Mucosa of gallbladder (tissue), 1 donor: Measurements from ENCODE around the gene ZNF462. TPM values are rescaled to one million over a fixed set of nuclear protein-coding genes. Genes with fewer than 3 reads are reported as not detected.
"Not testable (repeated sequence)": the region's sequence is repeated elsewhere in the genome, so short reads cannot be mapped to it uniquely, and the experiment has no call there.

Experiments
- DNase-seq: peaks from one replicate; pipeline ENCODE4 v3.0.0-alpha.2; 2020; ENCODE audit warnings: low spot score
- total RNA-seq: library from RNA; stranded (reverse); gene quantifications from one replicate; pipeline ENCODE4 v1.2.1, GENCODE V29; 2021
- donor health status: DM: no; HTN: no; CAD: no.

ZNF462 gene
- total RNA-seq, 1 donor from 2014 or later, result 37.1 TPM

DNA sequence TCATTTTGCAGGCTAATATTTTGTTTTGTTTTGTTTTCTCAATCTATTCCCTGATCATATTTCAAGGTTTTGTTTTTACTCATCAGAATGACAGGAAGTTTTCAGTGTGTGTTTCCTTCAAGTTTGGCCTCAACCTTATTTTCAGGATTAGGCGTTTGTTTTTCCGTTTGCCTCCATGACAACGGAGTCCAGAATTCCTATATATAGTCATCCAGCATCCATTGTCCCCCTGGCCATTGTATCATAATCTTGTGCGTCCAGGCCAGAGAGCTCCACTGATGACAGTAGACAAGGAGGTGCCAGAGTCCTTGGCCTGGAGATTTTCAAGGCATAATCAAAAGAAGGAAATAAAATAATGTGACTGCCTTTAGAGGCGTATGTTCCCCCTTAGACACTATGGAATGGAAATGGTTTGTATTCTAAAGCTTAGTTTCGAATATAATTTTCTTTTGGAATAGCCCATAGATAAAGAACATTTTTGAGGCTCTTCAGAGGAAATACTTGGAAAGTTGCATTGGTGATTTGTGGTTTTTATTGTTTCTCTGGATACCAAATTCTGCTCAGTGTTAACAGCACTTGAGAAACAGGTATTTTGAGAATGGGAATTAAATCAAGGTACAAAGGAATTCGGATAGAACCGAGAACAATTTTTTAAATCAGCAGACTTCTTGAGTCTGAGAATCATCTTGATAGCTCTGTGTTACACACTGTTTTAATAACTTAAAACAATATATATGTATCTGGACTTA lies 99.8 kb downstream of the ZNF462 start:
- no peak for DNase-seq

DNA sequence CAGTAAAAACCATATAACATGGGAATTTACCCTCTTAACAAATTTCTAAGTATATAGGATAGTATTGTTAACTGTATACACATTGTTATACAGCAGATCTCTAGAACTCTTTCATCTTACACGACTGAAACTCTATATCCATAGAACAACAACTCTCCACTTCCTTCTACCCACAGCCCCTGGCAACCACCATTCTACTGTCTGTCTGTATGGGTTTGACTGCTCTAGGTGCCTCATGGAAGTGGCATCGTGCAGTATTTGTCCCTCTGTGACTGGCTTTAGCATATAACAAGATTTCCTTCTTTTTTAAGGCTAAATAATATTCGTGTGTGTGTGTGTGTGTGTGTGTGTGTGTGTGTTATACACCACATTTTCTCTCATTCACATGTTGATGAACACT lies 100.7 kb downstream of the ZNF462 start:
- no peak for DNase-seq

DNA sequence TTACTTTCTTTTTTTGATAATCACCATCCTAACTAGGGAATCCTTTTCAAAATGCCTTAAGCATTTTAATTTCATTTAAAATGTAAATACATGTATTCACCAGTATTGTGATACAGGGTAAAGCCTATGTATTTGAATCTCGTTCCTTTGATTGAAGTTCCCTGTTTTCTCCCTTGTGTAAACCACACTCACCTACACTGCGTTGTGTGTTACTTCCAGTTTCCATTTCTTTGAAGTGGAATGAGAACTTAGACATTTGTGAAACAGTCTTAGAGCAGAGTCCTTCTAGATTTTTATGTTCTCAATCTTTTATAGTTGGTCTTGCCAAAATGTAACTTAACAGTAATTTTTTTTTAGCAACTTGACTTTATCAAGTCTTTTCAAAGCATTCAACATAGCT lies 101.4 kb downstream of the ZNF462 start:
- no peak for DNase-seq

DNA sequence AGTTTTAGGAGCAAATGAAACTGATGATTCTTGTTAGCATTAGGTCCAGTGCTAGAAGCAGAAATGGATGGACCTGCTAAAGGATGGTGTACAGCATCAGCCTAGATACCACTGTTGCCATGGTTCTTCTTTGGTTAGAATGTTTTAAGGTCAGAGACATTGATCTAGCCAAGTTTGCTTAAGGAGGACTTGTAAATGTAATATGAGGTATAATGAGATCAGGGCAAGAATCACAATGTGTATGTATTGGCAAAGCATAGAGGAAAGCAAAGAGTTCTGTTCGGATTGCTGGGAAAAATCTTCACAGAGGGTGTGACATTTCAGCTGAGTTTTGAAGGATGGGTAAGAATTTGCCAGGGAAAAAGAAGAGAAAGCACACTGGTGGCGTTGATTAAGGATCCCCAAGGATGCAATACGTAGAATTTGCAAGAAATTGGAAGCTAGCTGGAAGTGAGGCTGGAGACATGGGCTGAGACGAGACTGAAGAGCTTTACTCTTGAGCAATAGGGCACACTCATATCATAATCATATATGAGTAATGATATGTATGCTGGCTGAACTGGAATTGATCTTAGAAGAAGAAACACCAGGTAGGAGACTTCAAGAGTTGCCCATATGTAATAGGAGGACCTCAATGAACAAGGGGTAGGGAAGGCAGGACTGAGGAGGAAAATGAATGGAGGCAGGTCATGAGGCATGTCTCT lies 102.0 kb downstream of the ZNF462 start:
- no peak for DNase-seq

DNA sequence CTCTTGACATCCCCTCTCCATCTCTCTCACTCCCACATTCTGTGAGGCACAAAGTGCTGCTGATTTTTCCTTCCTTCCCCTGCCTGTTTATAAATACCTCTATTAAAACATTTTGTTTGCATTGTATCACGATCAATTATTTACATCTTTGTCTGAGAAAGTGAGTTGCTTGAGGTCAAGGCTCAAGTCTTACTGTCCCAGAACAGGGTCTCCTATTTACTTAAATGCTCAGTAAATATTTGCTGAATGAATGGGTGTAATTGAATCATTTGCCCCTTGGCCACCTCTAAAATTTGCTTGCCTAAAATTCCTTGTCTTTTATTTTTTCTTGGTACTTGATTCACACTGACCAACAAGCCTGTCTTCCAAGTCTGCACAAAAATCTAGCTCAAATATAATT lies 103.5 kb downstream of the ZNF462 start:
- DNase-seq, result no peak

DNA sequence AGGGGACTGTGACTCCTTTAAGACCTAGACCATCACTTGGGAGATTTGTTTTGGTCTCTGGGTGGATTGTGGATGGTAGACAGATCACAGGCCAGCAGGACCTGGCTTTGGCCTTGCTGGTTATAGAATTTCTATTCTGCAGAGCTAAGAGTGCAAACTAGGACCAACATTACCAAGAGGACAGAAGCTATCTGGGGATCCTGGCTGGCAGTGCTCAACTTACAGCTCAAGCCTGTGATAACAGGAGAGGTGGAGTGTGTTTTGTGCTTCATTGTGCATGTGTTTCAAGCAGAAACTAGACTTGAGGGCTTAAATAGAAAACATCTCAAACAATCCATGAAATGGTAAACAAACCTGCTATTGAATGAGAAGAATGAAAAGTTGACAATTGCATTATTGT lies 106.7 kb downstream of the ZNF462 start:
- no peak for DNase-seq

DNA sequence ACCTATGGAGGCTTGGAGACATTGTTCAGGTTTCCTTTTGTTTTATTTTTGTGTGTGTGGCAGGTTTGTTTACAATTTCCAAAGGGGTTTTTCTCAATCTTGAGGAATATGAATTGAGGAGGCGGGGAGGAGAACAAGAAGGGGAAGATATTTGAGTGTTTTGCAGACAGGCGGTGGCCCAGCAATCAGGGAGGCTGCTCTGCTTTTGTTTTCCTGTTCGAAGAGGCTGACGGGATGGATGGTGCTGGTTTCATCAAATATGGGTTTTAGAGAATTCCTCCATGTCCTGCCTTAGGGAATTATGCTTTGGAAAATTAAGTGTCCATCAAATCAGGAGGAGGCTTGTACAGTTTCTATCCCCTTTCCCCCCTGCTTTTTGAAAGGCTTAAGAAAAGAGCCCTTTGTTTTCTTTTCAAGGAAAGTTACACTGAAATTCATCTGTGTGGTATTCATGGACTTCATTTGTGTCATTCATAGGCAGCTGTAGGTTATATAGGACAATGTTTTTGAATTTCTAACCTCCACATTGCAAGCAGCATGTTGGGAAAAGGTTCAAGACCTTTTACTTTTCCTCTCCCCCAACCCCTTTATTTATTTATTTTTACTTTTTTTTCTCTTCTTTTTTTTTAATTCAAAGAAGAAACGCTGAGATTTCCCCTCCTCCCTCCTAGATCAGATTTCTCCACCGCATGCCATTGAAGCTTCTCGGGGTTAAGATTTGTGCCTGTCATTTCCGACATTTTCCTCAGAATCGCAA lies 107.4 kb downstream of the ZNF462 start:
- DNase-seq, result no peak

DNA sequence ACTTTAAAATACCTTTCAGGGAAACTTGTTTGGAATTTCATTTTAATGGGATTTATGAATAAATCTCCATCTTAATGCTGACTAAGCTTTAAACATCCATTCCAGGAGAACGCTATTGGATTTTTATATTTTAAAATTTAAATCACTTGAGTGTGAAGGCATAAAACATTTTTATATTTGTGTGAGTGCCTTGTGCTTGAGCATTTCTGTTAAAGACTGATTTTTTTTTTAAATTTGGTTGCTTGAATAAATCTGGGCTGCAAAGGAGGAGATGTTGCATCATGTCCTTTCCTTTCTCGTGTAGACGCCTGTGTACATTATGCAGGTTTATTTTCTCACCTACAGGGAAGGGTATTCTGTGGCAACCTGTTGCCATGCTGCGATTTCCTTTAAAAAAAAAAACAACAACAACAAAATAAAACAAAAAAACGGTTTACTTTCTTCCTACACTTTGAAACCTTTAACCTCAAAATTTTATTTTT lies 108.1 kb downstream of the ZNF462 start:
- no peak for DNase-seq

DNA sequence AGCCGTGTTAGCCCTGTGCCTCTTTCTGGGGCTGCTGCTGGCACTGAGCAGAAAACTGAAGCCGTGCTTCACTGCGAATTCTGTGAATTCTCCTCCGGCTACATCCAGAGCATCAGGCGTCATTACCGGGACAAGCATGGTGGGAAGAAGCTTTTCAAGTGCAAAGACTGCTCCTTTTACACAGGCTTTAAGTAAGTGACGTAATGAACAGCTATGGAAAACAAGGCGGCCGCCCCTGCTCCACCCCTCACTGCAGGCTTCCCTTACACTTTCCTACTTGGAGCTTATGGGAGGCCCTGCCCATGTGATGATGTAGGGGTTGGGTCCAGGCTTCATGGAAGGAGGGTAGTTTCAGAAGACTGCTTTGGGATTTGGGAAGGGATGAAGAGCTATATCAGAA lies 109.1 kb downstream of the ZNF462 start:
- DNase-seq, result no peak

DNA sequence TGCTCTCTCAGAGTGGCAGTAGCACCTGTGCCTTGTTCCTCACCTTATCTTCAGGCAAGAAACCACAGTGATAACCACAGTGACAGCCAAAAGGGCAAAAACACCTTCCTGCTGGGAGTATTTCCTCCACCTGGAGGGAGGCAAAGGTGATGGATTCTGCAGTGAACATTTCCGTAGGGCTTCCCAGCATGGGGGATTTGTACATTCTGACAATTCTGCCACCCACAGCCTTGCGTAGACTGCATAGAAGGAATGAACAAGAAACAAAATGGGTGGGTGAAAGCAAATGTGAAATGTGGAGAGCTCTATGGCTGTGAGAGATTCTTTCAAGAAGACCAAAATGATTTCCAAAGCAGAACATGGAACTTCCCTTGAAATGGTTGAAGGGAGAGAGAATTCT lies 111.4 kb downstream of the ZNF462 start:
- no peak for DNase-seq

DNA sequence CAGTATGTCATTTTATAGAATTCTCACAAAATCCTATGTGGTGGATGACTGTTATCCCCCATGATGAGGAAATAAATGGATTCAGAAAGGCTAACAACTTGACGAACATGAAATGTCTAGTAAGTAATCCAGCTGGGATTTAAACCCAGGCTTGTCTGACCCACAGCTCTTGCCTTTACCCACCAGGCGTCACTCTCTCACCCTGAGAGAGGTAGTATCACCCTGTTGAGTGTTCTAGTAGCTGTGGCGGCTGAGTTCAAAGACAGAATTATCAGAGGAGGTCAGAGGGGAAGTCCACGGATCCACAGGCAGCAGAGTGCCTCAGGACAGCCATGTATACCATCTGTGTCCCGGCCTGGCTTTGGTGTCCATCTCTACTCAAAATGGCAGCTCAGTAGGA lies 113.8 kb downstream of the ZNF462 start:
- no peak for DNase-seq

DNA sequence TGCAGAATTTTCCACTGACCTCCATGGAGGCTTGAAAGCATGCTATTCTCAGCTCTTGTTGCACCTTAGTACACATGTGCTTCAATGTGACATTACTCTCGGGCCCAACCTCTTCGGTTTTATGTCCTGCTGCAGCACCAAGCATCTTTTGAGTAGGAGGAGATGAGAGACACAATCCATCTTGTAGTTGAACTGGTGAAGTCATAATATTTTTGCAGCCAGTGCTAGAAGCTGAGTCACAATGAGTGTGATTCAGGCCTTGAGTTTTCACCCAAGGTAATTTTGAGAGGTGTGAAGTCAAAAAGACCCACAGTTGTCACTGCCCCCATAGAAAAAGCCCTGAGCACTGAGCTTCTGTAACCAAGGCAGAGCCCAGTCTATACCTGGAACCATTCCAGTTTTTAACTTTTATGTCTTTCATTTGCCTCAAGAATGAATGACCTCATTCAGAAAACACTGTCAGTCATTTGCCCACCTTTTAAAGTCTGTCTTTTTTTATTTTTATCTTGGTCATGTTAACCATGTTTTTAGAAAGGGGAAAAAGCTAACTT lies 117.7 kb downstream of the ZNF462 start:
- DNase-seq, result no peak

DNA sequence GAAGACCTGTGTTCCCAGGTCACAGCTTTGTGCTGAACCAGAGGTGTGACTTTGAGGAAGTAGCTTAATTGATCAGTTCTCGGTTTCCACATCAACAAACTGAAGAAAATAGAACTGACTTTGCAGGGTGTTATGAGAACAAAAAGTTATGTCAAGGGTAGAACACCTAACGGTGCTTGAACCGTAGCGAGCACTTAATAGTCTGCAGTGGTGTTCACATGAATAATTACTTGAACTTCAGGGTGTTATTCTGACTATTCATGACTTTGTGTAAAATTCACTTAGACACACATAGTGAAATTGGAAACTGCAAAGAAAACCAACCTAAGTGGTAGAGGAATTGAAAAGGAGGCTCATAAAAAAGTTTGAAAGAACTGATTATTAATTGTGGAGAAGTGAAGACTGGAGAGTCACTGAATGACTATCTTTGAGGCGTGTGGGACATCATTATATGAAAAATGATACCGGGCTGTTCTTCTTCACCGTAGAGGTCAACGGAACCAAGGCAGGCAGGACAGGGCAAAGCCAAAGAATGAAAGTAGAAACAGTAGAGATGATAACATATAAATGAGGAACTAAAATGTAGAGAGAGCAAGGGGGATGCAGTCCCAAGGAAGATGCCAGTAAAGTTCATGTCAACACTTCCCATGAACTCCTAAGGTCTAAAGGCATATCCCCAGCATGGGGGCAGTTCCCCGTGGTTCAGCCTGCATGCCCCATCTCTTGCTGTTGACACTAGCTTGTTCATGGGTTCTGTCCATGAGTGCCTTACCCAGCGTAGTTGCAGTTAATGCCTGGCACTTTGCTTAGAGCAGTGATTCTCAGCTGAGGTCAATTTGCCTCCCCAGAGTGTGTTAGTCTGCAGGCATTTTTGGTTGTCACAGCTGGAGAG lies 118.7 kb downstream of the ZNF462 start:
- DNase-seq, result no peak

DNA sequence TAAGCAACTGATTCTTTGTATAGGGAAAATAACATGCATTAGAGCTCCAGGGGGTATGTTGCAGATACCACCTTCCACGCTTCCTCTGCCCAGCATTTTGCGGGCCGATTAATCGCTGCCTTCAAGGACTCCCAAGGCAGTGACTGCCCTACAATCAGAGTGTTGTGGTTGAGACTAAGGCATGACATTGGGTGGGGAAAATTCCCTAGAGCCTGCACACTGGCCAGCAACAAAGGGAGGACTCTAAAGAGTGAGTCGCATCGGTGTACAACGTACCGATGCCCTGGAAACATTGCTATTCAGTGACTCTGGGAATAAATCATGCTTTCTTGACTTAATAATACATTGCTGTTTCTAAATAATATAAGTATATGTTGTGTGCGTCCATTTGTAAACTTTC lies 119.7 kb downstream of the ZNF462 start:
- DNase-seq, result no peak

DNA sequence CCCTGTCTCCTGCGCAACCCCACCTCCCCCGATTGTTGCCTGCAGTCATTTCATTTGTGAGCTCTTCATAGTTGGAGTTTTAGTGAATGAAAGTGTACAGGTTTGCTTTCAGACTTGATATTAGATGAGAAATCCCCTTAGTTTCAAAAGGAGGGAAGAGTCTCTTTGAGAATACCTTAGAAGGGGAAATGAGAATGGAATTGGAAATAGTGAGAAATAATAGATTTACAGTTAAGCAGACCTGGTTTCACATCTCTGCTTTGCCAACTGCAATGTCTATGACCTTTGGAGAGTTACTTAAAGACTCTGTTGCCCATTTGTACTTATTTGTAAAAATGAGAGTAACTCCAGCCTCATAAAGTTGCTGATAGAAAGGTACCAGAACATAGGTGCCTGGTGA lies 120.4 kb downstream of the ZNF462 start:
- no peak for DNase-seq

DNA sequence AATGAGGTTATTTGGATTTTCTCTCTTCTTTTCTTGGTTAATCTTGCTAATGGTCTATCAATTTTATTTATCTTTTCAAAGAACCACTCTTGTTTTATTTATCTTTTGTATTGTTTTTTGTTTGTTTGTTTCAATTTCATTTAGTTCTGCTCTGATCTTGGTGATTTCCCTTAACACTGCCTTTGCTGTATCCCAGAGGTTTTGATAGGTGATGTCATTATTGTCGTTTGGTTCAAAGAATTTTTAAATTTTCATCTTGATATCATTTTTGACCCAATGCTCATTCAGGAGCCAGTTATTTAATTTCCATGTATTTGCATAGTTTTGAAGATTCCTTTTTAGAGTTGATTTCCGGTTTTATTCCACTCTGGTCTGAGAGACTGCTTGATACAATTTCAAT lies 126.9 kb downstream of the ZNF462 start:
- not testable (repeated sequence) for DNase-seq

DNA sequence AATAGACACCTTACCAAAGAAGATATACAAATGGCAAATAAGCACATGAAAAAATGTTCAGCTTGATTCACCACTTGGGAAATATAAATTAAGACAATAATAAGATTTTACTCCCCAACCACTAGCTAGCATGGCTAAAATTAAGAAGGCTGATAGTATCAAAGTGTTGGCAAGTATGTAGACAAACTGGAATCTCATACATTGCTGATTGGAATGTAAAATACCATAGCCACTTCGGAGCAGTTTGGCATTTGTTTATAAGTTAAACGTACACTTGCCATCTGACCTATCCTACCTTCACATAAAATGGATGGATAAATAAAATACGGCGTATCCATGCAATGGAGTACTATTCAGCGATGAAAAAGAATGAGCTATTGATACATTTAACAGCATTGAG lies 129.2 kb downstream of the ZNF462 start:
- no peak for DNase-seq

DNA sequence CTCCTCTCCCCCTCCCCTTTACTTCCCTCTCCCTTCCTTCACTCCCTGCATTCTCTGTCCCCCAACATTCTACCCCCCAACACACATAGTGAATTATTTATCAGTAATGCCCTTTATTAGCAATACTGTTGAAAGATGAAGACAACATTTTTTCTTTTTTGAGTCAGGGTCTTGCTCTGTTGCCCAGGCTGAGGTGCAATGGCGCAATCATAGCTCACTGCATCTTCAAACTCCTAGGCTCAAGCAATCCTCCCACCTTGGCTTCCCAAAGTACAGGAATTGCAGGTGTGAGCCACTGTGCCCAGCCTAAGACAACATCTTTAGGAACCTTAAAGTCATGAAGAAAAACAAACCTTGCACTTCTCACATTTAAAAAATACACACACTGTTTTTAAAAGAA lies 130.6 kb downstream of the ZNF462 start:
- DNase-seq, result no peak

DNA sequence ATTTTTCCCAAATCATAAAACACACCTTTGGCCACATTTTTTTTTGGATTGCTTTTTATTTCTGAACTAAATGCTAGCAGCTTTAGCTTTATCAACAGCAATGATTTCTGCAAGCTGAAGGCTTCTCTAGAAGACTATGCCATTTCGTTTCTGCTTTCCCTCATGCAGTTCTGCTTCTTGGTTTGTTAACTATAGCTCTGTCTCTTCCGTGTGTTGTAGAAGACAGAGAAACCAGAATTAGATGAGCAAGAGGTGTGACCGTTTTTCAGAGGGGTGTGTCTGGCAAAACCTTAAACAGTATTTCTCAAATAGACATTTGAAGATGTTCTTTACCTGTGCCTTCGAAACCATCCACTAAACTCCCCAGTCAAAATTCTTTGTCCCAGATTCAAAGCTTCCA lies 131.5 kb downstream of the ZNF462 start:
- no peak for DNase-seq

DNA sequence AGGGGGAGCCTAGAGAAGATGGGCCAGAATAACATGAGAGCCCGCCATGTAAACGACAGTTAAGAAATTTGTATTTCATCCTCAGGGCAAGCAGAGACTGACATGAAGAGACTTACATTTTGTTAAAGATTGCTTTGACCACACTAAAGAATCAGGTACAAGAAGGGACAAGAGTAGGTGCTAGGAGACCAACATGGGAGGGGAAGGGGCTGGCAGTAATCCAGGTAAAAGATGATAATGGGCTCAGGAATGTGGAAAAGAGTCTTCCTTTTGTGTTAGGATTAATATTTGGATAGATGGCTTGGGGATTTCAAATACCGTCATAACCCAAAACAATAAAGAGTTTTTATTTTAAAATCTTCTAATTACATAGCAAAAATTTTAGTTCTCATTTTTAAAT lies 137.3 kb downstream of the ZNF462 start:
- no peak for DNase-seq

DNA sequence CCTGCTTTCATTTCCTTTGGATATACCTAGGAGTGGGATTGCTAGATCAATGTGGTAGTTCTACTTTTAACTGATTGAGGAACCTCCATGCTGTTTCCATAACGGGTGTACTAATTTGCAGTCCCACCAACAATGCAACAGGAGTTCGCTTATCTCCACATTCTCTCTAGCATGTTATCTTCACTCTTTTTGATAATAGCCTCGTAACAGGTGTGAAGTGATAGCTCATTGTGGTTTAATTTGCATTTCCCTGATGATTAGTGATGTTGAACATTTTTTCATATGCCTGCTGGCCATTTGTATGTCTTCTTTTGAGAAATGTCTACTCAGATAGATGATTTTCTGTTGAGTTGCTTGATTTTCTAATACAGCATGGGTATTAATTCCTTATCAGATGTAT lies 142.2 kb downstream of the ZNF462 start:
- no peak for DNase-seq
